Calu3 (cell line): ENCODE measurements around the gene HOXB7. TPM values are rescaled to one million over a fixed set of nuclear protein-coding genes. Genes with fewer than 3 reads are reported as not detected.

Source experiments
- BruUV-seq: library from RNA; stranded (reverse); fragments of 400-500 nt; replicated peaks from 2 replicates; lab custom pipeline; 2021; lab: Mats Ljungman, UMichigan
- CTCF ChIA-PET: fragments of 300-600 bp; sonication (Branson Sonifier 250); formaldehyde crosslinking; loops from one replicate; lab custom pipeline; 2022; ENCODE audit warnings: antibody characterized with exemption; lab: Charles Lee
- DNase-seq: peaks from one replicate; pipeline ENCODE4 v3.0.0; 2022
- H3K27ac Mint-ChIP-seq: one replicate; pipeline ENCODE4 v1.8.0; 2022; ENCODE audit warnings: mixed read lengths; ENCODE audit not compliant: unreplicated experiment
- H3K27me3 Mint-ChIP-seq: one replicate; pipeline ENCODE4 v1.8.0; 2022; ENCODE audit warnings: mixed read lengths; ENCODE audit not compliant: unreplicated experiment
- H3K36me3 Mint-ChIP-seq: one replicate; pipeline ENCODE4 v1.8.0; 2022; ENCODE audit warnings: mild to moderate bottlenecking, moderate library complexity, mixed read lengths; ENCODE audit not compliant: insufficient read depth, unreplicated experiment
- H3K4me1 Mint-ChIP-seq: one replicate; pipeline ENCODE4 v1.8.0; 2022; ENCODE audit warnings: mild to moderate bottlenecking, low read depth, mixed read lengths; ENCODE audit not compliant: unreplicated experiment
- H3K4me3 Mint-ChIP-seq: one replicate; pipeline ENCODE4 v1.8.0; 2022; ENCODE audit warnings: mild to moderate bottlenecking, low read depth, moderate library complexity, mixed read lengths; ENCODE audit not compliant: unreplicated experiment
- H3K9me3 Mint-ChIP-seq: one replicate; pipeline ENCODE4 v1.8.0; 2022; ENCODE audit warnings: low read depth, mixed read lengths; ENCODE audit not compliant: unreplicated experiment
- CTCF ChIP-seq: fragments of 200-600 bp; IDR thresholded peaks from one replicate; pipeline ENCODE4 v1.8.0; 2022; ENCODE audit warnings: antibody characterized with exemption; ENCODE audit not compliant: unreplicated experiment
- intact Hi-C: fragments of 100-400 bp; cut with micrococcal nuclease; formaldehyde crosslinking; loops from one replicate; pipeline ENCODE4 v1.10.0; 2022; ENCODE audit not compliant: unreplicated experiment
- total RNA-seq: library from RNA; stranded (reverse); gene quantifications from 2 replicates; pipeline ENCODE4 v1.2.3, GENCODE V29; 2022

The HOXB7 gene
- total RNA-seq, 1 experiment from 2014 or later = 30.2 TPM

- CTCF ChIA-PET = interaction anchor here (0.7 kb wide), 1 partner anchor 1663 kb away, joined by 3 read pairs; no protein-coding TSS in a partner anchor
- peaks cover 26% of the 10 kb centered on the region for H3K4me1 Mint-ChIP-seq
- DNase-seq = no peak
- H3K27ac Mint-ChIP-seq = peak overlapping the region; percentile 13
- intact Hi-C loops = no loop called here
- peak overlapping the region; percentile 93 for H3K4me3 Mint-ChIP-seq
- H3K9me3 Mint-ChIP-seq = no peaks in the 10 kb centered on the region
- H3K36me3 Mint-ChIP-seq = peaks cover 41% of the 10 kb centered on the region
- no TSS peak for BruUV-seq
- H3K27me3 Mint-ChIP-seq = no peaks in the 10 kb centered on the region
- no peak for TF ChIP-seq CTCF
Observed at GRCh38 chr17:48644159-48644558, 33.3 kb upstream of the HOXB7 start.

- Mint-ChIP-seq H3K9me3 (no peaks in the 10 kb centered on the region), H3K4me1 (peaks cover 28% of the 10 kb centered on the region), H3K27me3 (no peaks in the 10 kb centered on the region), H3K27ac (no peak overlapping the region), H3K4me3 (no peak overlapping the region), H3K36me3 (peaks cover 41% of the 10 kb centered on the region)
- no peak for DNase-seq
- no peak for TF ChIP-seq CTCF
- BruUV-seq = no TSS peak
- CTCF ChIA-PET = no interaction called here
- intact Hi-C loops = no loop called here
Observed at GRCh38 chr17:48643697-48644012, 32.8 kb upstream of the HOXB7 start.

- DNase-seq = no peak
- no TSS peak for BruUV-seq
- Mint-ChIP-seq H3K4me1 (peaks cover 28% of the 10 kb centered on the region), H3K9me3 (no peaks in the 10 kb centered on the region), H3K4me3 (no peak overlapping the region), H3K27ac (no peak overlapping the region), H3K27me3 (no peaks in the 10 kb centered on the region), H3K36me3 (peaks cover 41% of the 10 kb centered on the region)
- intact Hi-C loops = no loop called here
- TF ChIP-seq CTCF = no peak
- CTCF ChIA-PET = interaction anchor here (0.6 kb wide), 1 partner anchor 622 kb away, joined by 4 read pairs; no protein-coding TSS in a partner anchor
Observed at GRCh38 chr17:48642843-48643696, 32.3 kb upstream of the HOXB7 start.

- Mint-ChIP-seq H3K27ac (no peak overlapping the region), H3K4me1 (peaks cover 28% of the 10 kb centered on the region), H3K9me3 (no peaks in the 10 kb centered on the region), H3K36me3 (peaks cover 33% of the 10 kb centered on the region), H3K4me3 (no peak overlapping the region), H3K27me3 (no peaks in the 10 kb centered on the region)
- CTCF ChIA-PET = interaction anchor here (0.6 kb wide), 1 partner anchor 623 kb away, joined by 4 read pairs; no protein-coding TSS in a partner anchor
- no TSS peak for BruUV-seq
- intact Hi-C loops = no loop called here
- DNase-seq = no peak
- no peak for TF ChIP-seq CTCF
Observed at GRCh38 chr17:48642059-48642842, 31.4 kb upstream of the HOXB7 start.
